ENCODE measurements around the gene POLR1E. TPM values are rescaled to one million over a fixed set of nuclear protein-coding genes. Genes with fewer than 3 reads are reported as not detected.

The POLR1E gene
- total RNA-seq, 6 donors from 2014 or later = 10.0 to 16.9 (median 14.5) TPM

DNA sequence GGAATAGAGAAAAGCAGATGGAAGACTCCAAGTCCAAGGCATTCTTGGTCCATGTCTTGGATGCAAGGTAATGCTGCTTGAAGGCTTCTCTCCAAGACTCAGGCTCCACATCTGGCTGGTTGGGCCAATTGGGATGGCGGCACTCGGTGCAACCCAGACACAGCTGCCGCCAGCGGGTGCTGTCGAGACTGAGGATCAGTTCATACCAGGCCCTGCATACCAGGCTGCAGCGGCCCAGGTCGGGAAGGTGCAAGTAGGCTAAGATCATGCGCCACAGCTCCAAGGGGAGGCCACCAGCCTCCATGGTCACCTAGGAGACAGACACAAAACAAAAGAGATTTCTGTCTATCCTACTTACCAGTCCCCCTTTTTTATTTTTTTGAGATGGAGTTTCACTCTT is 55.7 kb downstream of the POLR1E start:
- ATAC-seq (ENCODE audit: low FRiP score in 2 of 2) (no peak), DNase-seq (peak in 1 of 2 donors; percentile 49)
- Histone ChIP-seq H3K4me1 (no peaks in the 10 kb centered on the region), H3K27ac (no peak overlapping the region), H3K36me3 (peaks cover 0 to 28% (median 17%) of the 10 kb centered on the region in 4 donors), H3K27me3 (no peaks in the 10 kb centered on the region), H3K9me3 (no peaks in the 10 kb centered on the region), H3K4me3 (no peak overlapping the region)
- TF ChIP-seq POLR2AphosphoS5 (IDR thresholded peaks at IDR 0.05) (no peak), POLR2A (IDR thresholded peaks at IDR 0.05) (no peak), CTCF (IDR thresholded peaks at IDR 0.05) (no peak), EP300 (IDR thresholded peaks at IDR 0.05) (no peak)
- WGBS, 2 donors = 95 to 98% methylated on average over 5 to 8 of the region's 8 CpGs

GRCh38 chr9:37542488-37542887 is 56.7 kb downstream of the POLR1E start:
- Histone ChIP-seq H3K9me3 (no peaks in the 10 kb centered on the region), H3K27ac (no peak overlapping the region), H3K27me3 (no peaks in the 10 kb centered on the region), H3K4me3 (no peak overlapping the region), H3K4me1 (no peaks in the 10 kb centered on the region), H3K36me3 (peaks cover 0 to 17% (median 9%) of the 10 kb centered on the region in 4 donors)
- 95 to 96% methylated on average over 6 of the region's 6 CpGs for WGBS, 2 donors
- ATAC-seq (ENCODE audit: low FRiP score in 2 of 2) = no peak
- TF ChIP-seq CTCF (IDR thresholded peaks at IDR 0.05) (no peak), POLR2A (IDR thresholded peaks at IDR 0.05) (no peak), EP300 (IDR thresholded peaks at IDR 0.05) (no peak)
- no peak for DNase-seq

- Histone ChIP-seq H3K27me3 (no peaks in the 10 kb centered on the region), H3K27ac (no peak overlapping the region), H3K4me3 (no peak overlapping the region), H3K36me3 (peaks cover 0 to 13% (median 7%) of the 10 kb centered on the region in 4 donors), H3K9me3 (no peaks in the 10 kb centered on the region), H3K4me1 (no peaks in the 10 kb centered on the region)
- ATAC-seq (ENCODE audit: low FRiP score in 2 of 2) = no peak
- no peak for TF ChIP-seq POLR2A (IDR thresholded peaks at IDR 0.05)
- no peak for TF ChIP-seq CTCF (IDR thresholded peaks at IDR 0.05)
- no peak for TF ChIP-seq POLR2AphosphoS5 (IDR thresholded peaks at IDR 0.05)
- no peak for TF ChIP-seq EP300 (IDR thresholded peaks at IDR 0.05)
- no peak for DNase-seq
- WGBS, 2 donors = 43 to 67% methylated on average over 1 of the region's 1 CpG
Observed at GRCh38 chr9:37542895-37543294, 57.1 kb downstream of the POLR1E start.

- TF ChIP-seq POLR2A (IDR thresholded peaks at IDR 0.05) (no peak), EP300 (IDR thresholded peaks at IDR 0.05) (no peak), CTCF (IDR thresholded peaks at IDR 0.05) (no peak), POLR2AphosphoS5 (IDR thresholded peaks at IDR 0.05) (no peak)
- H3K4me3 ChIP-seq = no peak overlapping the region
- ATAC-seq (ENCODE audit: low FRiP score in 2 of 2) (no peak), DNase-seq (no peak)
- no peaks in the 10 kb centered on the region for H3K9me3 ChIP-seq
- 91 to 100% methylated on average over 1 of the region's 1 CpG for WGBS, 2 donors
- H3K27ac ChIP-seq = no peak overlapping the region
- H3K36me3 ChIP-seq = peaks cover 0 to 8% (median 4%) of the 10 kb centered on the region in 4 donors
- H3K4me1 ChIP-seq = no peaks in the 10 kb centered on the region
- no peaks in the 10 kb centered on the region for H3K27me3 ChIP-seq
Observed at GRCh38 chr9:37543468-37543867, 57.7 kb downstream of the POLR1E start.

DNA sequence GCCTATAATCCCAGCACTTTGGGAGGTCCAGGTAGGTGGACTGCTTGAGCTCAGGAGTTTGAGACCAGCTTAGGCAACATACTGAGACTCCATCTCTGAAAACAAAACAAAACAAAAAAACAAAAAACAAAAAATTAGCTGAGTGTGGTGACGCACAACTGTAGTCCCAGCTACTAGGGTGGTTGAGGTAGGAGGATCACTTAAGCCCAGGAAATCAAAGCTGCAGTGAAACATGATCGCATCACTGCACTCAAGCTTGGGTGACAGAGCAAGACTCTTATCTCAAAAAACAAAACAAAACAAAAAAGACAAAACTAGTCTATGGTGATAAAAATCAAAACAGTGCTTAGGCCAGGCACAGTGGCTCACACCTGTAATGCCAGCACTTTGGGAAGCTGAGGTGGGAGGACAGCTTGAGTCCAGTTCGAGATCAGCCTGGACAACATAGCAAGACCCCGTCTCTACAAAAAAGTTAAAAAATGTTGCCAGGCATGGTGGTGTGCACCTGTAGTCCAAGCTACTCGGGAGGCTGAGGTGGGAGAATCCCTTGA is 61.7 kb downstream of the POLR1E start:
- TF ChIP-seq POLR2A (IDR thresholded peaks at IDR 0.05) (no peak), CTCF (IDR thresholded peaks at IDR 0.05) (no peak), EP300 (IDR thresholded peaks at IDR 0.05) (no peak), POLR2AphosphoS5 (IDR thresholded peaks at IDR 0.05) (no peak)
- WGBS, 2 donors = 95 to 97% methylated on average over 5 of the region's 5 CpGs
- no peak for DNase-seq
- H3K4me3 ChIP-seq = no peak overlapping the region
- H3K9me3 ChIP-seq = no peaks in the 10 kb centered on the region
- H3K27ac ChIP-seq = no peak overlapping the region
- no peaks in the 10 kb centered on the region for H3K27me3 ChIP-seq
- ATAC-seq (ENCODE audit: low FRiP score in 2 of 2) = no peak
- no peaks in the 10 kb centered on the region for H3K4me1 ChIP-seq
- no peaks in the 10 kb centered on the region for H3K36me3 ChIP-seq
